ENCODE results near the gene ANKZF1.
"Not testable (repeated sequence)": the region's sequence is repeated elsewhere in the genome, so short reads cannot be mapped to it uniquely, and the experiment has no call there.

The ANKZF1 gene

GRCh38 chr2:219252900-219253752, 23.5 kb downstream of the ANKZF1 start, which contains the start of gene TUBA4B:
Gene TUBA4B (plus strand): TSS chr2:219253243. CDS start chr2:219253408, 165 bp downstream.
- DNase-seq (ENCODE audit: low read depth in 3 of 3), result peak in 1 of 3 experiments; percentile 59

- peak; percentile 77 to 91 (median 81) for DNase-seq (ENCODE audit: low read depth in 3 of 3)
Observed at GRCh38 chr2:219253753-219254589, 24.4 kb downstream of the ANKZF1 start, which contains the start of gene TUBA4A. Gene TUBA4A (minus strand): TSS chr2:219253918. CDS start chr2:219253858, 60 bp downstream.

GRCh38 chr2:219254590-219255201, 25.1 kb downstream of the ANKZF1 start:
- peak in 1 of 3 experiments; percentile 32 for DNase-seq (ENCODE audit: low read depth in 3 of 3)

- not testable (repeated sequence) for DNase-seq (ENCODE audit: low read depth in 3 of 3)
Observed at GRCh38 chr2:219258942-219259341, 29.3 kb downstream of the ANKZF1 start.

- DNase-seq (ENCODE audit: low read depth in 3 of 3), result no peak
Observed at GRCh38 chr2:219261024-219261855, 31.6 kb downstream of the ANKZF1 start.

GRCh38 chr2:219266232-219266631, 36.6 kb downstream of the ANKZF1 start:
- no peak for DNase-seq (ENCODE audit: low read depth in 3 of 3)

- no peak for DNase-seq (ENCODE audit: low read depth in 3 of 3)
Observed at GRCh38 chr2:219266886-219267285, 37.3 kb downstream of the ANKZF1 start.

GRCh38 chr2:219268294-219268693, 38.7 kb downstream of the ANKZF1 start:
- no peak for DNase-seq (ENCODE audit: low read depth in 3 of 3)

GRCh38 chr2:219269362-219270054, 39.9 kb downstream of the ANKZF1 start:
- no peak for DNase-seq (ENCODE audit: low read depth in 3 of 3)

GRCh38 chr2:219270055-219270372, 40.4 kb downstream of the ANKZF1 start:
- DNase-seq (ENCODE audit: low read depth in 3 of 3), result no peak

GRCh38 chr2:219271021-219271420, 41.4 kb downstream of the ANKZF1 start:
- DNase-seq (ENCODE audit: low read depth in 3 of 3), result no peak

GRCh38 chr2:219272356-219272755, 42.8 kb downstream of the ANKZF1 start:
- DNase-seq (ENCODE audit: low read depth in 3 of 3), result no peak

GRCh38 chr2:219272995-219273394, 43.4 kb downstream of the ANKZF1 start:
- no peak for DNase-seq (ENCODE audit: low read depth in 3 of 3)

- no peak for DNase-seq (ENCODE audit: low read depth in 3 of 3)
Observed at GRCh38 chr2:219273937-219274336, 44.3 kb downstream of the ANKZF1 start.

- DNase-seq (ENCODE audit: low read depth in 3 of 3), result no peak
Observed at GRCh38 chr2:219274361-219274921, 44.8 kb downstream of the ANKZF1 start.

GRCh38 chr2:219277703-219278654, 48.4 kb downstream of the ANKZF1 start:
- DNase-seq (ENCODE audit: low read depth in 3 of 3), result peak; percentile 52 to 71 (median 64)

- no peak for DNase-seq (ENCODE audit: low read depth in 3 of 3)
Observed at GRCh38 chr2:219278655-219279150, 49.1 kb downstream of the ANKZF1 start.

GRCh38 chr2:219279151-219279915, 49.7 kb downstream of the ANKZF1 start, which contains the start of gene DNAJB2:
Gene DNAJB2 (plus strand): TSS chr2:219279366. CDS start chr2:219279834, 468 bp downstream.
- peak; percentile 97 to 99 (median 98) for DNase-seq (ENCODE audit: low read depth in 3 of 3)
